ENCODE measurements around the gene ALDH1A2.
"Not testable (repeated sequence)": the region's sequence is repeated elsewhere in the genome, so short reads cannot be mapped to it uniquely, and the experiment has no call there.

Gene ALDH1A2

GRCh38 chr15:58066042-58066867 is 744 bp upstream of the ALDH1A2 start:
- DNase-seq, result peak in 27 of 51 donors; percentile 2 to 60 (median 11)

DNA sequence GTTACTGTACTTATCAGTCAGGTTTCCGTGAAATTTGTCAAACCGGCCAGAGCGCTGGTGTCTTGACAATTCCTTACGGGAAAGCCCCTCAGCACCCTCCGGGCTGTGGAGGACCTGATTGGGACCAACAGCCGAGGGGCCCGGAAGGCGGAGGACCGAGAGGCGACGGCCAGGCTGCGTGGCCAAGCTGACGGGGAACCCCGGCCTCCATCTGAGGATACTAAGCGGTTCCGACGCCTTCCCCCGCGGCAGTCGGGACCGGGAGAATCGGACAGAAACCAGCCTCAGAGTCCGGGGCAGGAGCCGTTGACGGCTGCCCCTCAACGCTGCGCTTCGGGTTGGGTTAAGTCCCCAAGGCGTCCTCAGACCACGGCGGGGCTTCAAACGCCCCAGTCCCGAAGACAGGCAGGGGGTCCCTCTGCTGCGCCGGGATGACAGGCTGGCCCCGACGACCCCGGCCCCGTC is 499 bp downstream of the ALDH1A2 start:
- no peak for DNase-seq

GRCh38 chr15:58064082-58064979 is 1.2 kb downstream of the ALDH1A2 start:
- no peak for DNase-seq

DNA sequence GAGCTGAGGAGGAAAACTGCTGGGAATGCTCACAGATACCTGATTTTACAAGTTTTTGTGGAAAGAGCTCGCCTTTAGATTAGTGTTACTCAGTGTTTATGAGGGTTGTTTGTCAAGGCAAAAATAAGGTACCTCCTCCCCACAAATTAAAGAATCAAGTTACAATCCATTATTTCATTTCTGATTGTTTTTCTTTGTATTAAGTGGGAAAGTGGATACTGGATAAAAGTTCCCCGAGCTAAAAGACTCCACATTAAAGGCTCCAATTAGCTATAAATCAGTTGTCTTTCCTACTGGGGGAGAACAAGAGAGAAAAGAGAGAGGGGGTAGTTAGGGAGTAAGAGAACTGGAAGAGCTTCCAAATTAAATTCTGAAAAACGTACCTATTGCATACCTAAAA is 1.9 kb downstream of the ALDH1A2 start:
- DNase-seq, result no peak

- no peak for DNase-seq
Measured at GRCh38 chr15:58062983-58063382, 2.5 kb downstream of the ALDH1A2 start.

DNA sequence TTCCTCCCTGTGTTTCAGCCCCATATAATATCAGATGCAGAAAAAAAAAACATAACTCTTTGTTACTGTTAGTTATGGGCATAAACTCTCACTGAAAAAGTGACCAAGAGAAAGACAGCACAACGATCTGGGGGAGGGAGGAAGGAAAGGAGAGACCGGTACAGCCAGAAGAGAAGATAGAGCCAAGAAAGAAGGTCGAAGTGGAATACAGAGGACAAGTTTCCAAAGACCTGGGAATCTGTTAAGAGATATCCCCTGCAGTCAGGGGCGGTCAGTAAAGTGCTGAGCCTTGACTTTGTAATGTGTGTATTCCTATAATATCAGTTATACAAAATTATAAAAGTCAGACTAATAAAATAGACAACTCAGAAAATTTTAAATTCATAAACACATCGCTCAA is 3.3 kb downstream of the ALDH1A2 start:
- no peak for DNase-seq

- DNase-seq, result no peak
Measured at GRCh38 chr15:58060575-58060974, 4.9 kb downstream of the ALDH1A2 start.

GRCh38 chr15:58058729-58059128 is 6.8 kb downstream of the ALDH1A2 start:
- no peak for DNase-seq

DNA sequence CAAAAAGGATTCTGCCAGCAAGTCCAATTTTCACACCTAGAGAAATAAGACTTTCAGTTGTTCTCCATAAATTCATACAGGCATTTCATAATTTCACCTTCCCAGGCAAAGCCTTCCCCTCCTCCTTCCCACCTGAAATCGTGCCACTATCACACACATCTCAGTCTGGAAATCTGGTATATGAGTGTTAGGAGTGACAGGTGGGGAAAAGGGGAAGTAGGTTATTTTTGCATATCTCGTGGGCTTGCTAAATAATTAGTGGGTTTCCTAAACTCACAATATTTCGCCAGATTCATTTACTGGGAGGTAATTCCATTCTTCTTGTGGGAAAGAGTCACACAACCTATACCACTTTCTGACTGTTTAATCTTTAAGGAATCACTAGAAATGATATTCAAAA is 7.4 kb downstream of the ALDH1A2 start:
- no peak for DNase-seq

DNA sequence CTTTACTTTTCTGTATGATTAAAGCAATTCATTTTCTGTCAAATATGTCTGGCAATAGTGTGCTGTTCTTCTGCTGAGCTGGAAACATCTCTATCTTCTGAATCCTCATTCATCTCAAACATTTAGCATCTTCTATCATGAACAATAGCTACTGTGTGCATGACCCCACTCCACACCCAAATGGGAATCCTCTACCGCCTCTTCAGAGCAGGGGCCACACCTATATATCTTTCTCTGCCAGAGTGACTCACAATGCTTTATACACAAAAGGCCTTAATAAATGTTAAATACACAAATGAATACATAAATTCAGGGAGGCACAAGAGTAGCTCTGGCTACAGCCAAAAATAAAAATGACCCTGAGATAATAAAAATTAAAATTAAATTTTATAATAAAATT is 8.0 kb downstream of the ALDH1A2 start:
- DNase-seq, result no peak

GRCh38 chr15:58056015-58056414 is 9.5 kb downstream of the ALDH1A2 start:
- DNase-seq, result no peak

- no peak for DNase-seq
Measured at GRCh38 chr15:58053315-58054153, 12.0 kb downstream of the ALDH1A2 start.

GRCh38 chr15:58052334-58052733 is 13.2 kb downstream of the ALDH1A2 start:
- DNase-seq, result no peak

DNA sequence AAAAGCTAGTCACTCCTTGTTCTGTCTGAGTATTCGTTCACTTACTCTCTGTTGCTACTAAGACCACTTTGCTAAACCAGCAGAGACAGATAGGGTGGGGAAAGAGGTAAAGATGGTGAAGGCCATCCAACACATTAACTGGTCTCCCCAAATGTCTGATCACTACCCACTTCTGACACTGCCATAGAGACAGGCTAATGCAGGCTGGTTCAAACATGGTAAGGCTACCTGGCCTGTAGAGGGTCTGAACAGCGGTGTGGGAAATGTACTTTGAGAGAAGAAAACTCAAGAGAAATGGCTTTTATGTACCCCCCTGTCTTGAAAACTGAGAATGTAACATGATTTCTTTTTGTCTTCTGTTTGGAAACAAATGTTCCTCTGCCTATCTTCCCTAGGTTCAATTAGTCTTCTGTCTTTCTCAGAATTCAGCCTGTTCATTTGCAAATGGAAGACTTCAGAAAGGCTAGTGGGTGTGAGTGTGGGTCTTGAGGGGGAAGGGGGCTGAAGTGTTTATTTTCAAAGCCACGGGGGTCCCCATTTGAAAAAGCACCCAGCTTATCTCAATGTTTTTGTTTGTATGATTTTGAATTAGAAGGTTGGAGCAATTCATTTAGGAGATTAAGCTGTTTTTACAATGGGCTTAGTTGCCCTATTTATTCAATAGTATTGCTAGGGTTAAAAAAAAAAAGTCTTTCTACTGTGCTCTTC is 15.8 kb downstream of the ALDH1A2 start:
- DNase-seq, result no peak

DNA sequence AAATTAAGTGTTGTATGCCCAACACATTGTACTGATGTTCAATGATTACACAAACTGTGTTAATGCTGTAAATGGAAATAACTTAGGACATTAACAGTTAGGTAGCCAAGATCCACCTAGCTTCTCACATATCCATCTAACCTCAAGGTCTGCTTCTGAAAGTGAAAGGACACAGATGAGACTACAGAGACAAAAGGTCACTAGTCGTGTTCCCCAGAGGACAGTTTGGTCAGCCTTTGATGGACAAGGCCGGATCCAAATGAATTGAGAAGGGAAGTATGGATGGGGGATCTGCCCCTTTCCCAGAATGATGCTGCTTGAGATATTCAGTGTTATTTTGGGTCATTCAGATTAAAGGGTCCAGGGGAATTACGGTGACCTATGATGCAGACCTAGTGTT is 17.2 kb downstream of the ALDH1A2 start:
- DNase-seq, result no peak

DNA sequence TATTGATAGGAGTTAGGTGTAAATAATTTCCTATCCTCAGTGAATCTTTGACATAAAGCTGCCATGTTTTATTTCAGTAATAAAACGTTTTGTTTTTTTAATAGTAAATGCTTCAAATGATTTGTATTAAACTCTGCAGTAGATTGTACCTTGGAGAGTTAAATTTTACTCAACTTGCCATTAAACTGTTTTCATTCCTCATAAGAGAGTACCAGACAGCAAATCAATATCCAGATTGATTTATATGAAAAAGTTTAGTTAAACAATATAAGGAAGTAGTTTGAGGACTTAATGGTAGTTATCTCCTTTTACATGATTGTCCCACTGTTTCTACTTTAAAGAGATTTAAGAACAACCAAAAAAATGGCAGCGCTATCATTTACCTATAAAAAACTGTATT is 18.4 kb downstream of the ALDH1A2 start:
- no peak for DNase-seq

GRCh38 chr15:58046467-58046866 is 19.0 kb downstream of the ALDH1A2 start:
- DNase-seq, result no peak

- DNase-seq, result not testable (repeated sequence)
Measured at GRCh38 chr15:58045376-58045775, 20.1 kb downstream of the ALDH1A2 start.

GRCh38 chr15:58044551-58044950 is 21.0 kb downstream of the ALDH1A2 start:
- no peak for DNase-seq

- DNase-seq, result peak in 13 of 51 donors; percentile 0 to 39 (median 5)
Measured at GRCh38 chr15:58043192-58043903, 22.2 kb downstream of the ALDH1A2 start.
